Measurements from ENCODE around the gene ANKRD16. TPM values are rescaled to one million over a fixed set of nuclear protein-coding genes. Genes with fewer than 3 reads are reported as not detected.

ANKRD16 gene
- total and polyA plus RNA-seq, 2 of the 13 experiments (the other 11 are each of a cell fraction or from before 2014, with no cell fraction given), result 8.0 to 11.4 TPM

DNA sequence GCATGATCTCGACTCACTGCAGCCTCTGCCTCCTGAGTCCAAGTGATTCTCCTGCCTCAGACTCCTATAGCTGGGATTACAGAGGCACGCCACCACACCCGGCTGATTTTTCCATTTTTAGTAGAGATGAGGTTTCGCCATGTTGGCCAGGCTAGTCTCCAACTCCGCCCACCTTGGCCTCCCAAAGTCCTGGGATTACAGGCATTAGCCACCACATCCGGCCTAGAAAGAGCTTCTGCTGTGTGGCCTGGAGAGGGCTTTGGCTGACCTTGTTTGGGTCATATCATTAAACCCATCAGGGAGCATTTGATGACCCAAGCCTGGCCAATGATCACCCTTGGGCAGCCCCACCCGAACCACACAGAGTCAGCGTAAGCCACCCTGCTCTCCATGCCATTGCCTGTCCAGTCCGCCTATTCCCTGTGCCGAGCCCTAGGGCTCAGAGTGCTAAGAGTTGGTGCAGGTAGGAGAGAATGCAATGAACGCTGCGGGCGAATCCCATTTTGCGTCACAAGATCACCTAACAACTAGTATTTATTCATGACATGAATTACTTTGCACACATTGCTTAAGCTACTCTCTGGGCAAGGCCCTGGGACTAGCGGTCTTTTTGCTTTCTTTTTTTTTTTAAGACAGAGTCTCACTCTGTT, 54.1 kb downstream of the ANKRD16 start:
- Histone ChIP-seq H3K79me2 (ENCODE audit: insufficient read depth, low read length) (no peaks in the 10 kb centered on the region), H3K36me3 (replicated peaks in 1 of 2; ENCODE audit: control insufficient read depth in 1 of 2, insufficient read depth in 2 of 2, low read length in 2 of 2) (no peaks in the 10 kb centered on the region), H2AFZ (ENCODE audit: low read length) (no peak overlapping the region), H3K4me1 (ENCODE audit: insufficient read depth, low read length) (peaks cover 70% of the 10 kb centered on the region), H4K20me1 (ENCODE audit: insufficient read depth, low read length) (no peaks in the 10 kb centered on the region), H3K9me3 (ENCODE audit: low read length) (no peaks in the 10 kb centered on the region), H3K4me2 (ENCODE audit: low read depth, low read length) (peak overlapping the region; percentile 66), H3K27ac (ENCODE audit: extremely low read length, insufficient read depth, low read length) (no peak overlapping the region), H3K27me3 (ENCODE audit: control insufficient read depth in 1 of 2, insufficient read depth in 2 of 2, low read length in 2 of 2) (peaks cover 1 to 9% of the 10 kb centered on the region in 2 experiments; a peak in 2 of 5 replicates), H3K4me3 (replicated peaks in 1 of 3; ENCODE audit: insufficient read depth in 1 of 3, low read depth in 2 of 3, low read length in 3 of 3) (no peak overlapping the region; a peak in 1 of 6 replicates), H3K9ac (ENCODE audit: insufficient read depth, low read depth, low read length) (no peak overlapping the region)
- ATAC-seq (peak; percentile 50), FAIRE-seq (no peak), DNase-seq (ENCODE audit: low spot score) (no peak)
- in situ Hi-C loops (cut with HindIII; ENCODE audit: extremely low pct_ligation_motif_present, low pct_unique_long_range_greater_than_20kb) (no loop called here), intact Hi-C loops (cut with micrococcal nuclease; ENCODE audit: unreplicated experiment) (no loop called here)
- no TSS peak for BruUV-seq (replicated peaks)
- 27% methylated on average over 14 of the region's 15 CpGs for WGBS (ENCODE audit: low lambda C conversion rate)
- CTCF ChIA-PET (ENCODE audit: low intra/inter-chr PET ratio, low total read pairs), result no interaction called here
- POLR2A ChIA-PET, result interaction anchor here (0.9 kb wide), 1 partner anchor 22 kb away, joined by 4 read pairs; the partner anchor contains the start of gene GDI2
- TF ChIP-seq ZNF441 (CRISPR knock-in tag; IDR thresholded peaks at IDR 0.05; ENCODE audit: borderline replicate concordance) (peak; percentile 57; the same call in 1 of the 2 replicates), ETV6 (CRISPR knock-in tag; conservative IDR thresholded peaks at IDR 0.05) (no peak), ZNF644 (CRISPR knock-in tag; IDR thresholded peaks at IDR 0.05; ENCODE audit: low read depth) (peak; percentile 16; the same call in 1 of the 2 replicates), SALL1 (CRISPR knock-in tag; IDR thresholded peaks at IDR 0.05) (peak; percentile 21; the same call in 1 of the 2 replicates), ZNF24 (IDR thresholded peaks at IDR 0.05) (no peak), ZNF460 (CRISPR knock-in tag; IDR thresholded peaks at IDR 0.05; ENCODE audit: borderline replicate concordance) (peak; percentile 72), RFX3 (CRISPR knock-in tag; IDR thresholded peaks at IDR 0.05) (no peak), WIZ (CRISPR knock-in tag; IDR thresholded peaks at IDR 0.05) (no peak), ZNF564 (CRISPR knock-in tag; IDR thresholded peaks at IDR 0.05) (no peak), ZNF768 (CRISPR knock-in tag; IDR thresholded peaks at IDR 0.05) (0 out of 2 replicates have a peak, but pooled peaks have one; percentile 21), SP5 (CRISPR knock-in tag; IDR thresholded peaks at IDR 0.05; ENCODE audit: borderline replicate concordance, low read depth) (peak; percentile 52)
- TF ChIP-seq, protein P1, sequence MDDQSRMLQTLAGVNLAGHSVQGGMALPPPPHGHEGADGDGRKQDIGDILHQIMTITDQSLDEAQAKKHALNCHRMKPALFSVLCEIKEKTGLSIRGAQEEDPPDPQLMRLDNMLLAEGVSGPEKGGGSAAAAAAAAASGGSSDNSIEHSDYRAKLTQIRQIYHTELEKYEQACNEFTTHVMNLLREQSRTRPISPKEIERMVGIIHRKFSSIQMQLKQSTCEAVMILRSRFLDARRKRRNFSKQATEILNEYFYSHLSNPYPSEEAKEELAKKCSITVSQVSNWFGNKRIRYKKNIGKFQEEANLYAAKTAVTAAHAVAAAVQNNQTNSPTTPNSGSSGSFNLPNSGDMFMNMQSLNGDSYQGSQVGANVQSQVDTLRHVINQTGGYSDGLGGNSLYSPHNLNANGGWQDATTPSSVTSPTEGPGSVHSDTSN (CRISPR knock-in tag; IDR thresholded peaks at IDR 0.05; ENCODE audit: borderline replicate concordance), result no peak
- TF ChIP-seq, protein P2, sequence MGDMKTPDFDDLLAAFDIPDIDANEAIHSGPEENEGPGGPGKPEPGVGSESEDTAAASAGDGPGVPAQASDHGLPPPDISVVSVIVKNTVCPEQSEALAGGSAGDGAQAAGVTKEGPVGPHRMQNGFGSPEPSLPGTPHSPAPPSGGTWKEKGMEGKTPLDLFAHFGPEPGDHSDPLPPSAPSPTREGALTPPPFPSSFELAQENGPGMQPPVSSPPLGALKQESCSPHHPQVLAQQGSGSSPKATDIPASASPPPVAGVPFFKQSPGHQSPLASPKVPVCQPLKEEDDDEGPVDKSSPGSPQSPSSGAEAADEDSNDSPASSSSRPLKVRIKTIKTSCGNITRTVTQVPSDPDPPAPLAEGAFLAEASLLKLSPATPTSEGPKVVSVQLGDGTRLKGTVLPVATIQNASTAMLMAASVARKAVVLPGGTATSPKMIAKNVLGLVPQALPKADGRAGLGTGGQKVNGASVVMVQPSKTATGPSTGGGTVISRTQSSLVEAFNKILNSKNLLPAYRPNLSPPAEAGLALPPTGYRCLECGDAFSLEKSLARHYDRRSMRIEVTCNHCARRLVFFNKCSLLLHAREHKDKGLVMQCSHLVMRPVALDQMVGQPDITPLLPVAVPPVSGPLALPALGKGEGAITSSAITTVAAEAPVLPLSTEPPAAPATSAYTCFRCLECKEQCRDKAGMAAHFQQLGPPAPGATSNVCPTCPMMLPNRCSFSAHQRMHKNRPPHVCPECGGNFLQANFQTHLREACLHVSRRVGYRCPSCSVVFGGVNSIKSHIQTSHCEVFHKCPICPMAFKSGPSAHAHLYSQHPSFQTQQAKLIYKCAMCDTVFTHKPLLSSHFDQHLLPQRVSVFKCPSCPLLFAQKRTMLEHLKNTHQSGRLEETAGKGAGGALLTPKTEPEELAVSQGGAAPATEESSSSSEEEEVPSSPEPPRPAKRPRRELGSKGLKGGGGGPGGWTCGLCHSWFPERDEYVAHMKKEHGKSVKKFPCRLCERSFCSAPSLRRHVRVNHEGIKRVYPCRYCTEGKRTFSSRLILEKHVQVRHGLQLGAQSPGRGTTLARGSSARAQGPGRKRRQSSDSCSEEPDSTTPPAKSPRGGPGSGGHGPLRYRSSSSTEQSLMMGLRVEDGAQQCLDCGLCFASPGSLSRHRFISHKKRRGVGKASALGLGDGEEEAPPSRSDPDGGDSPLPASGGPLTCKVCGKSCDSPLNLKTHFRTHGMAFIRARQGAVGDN (CRISPR knock-in tag; IDR thresholded peaks at IDR 0.05), result peak; percentile 17; the same call in 1 of the 2 replicates
- TF ChIP-seq, protein P3, sequence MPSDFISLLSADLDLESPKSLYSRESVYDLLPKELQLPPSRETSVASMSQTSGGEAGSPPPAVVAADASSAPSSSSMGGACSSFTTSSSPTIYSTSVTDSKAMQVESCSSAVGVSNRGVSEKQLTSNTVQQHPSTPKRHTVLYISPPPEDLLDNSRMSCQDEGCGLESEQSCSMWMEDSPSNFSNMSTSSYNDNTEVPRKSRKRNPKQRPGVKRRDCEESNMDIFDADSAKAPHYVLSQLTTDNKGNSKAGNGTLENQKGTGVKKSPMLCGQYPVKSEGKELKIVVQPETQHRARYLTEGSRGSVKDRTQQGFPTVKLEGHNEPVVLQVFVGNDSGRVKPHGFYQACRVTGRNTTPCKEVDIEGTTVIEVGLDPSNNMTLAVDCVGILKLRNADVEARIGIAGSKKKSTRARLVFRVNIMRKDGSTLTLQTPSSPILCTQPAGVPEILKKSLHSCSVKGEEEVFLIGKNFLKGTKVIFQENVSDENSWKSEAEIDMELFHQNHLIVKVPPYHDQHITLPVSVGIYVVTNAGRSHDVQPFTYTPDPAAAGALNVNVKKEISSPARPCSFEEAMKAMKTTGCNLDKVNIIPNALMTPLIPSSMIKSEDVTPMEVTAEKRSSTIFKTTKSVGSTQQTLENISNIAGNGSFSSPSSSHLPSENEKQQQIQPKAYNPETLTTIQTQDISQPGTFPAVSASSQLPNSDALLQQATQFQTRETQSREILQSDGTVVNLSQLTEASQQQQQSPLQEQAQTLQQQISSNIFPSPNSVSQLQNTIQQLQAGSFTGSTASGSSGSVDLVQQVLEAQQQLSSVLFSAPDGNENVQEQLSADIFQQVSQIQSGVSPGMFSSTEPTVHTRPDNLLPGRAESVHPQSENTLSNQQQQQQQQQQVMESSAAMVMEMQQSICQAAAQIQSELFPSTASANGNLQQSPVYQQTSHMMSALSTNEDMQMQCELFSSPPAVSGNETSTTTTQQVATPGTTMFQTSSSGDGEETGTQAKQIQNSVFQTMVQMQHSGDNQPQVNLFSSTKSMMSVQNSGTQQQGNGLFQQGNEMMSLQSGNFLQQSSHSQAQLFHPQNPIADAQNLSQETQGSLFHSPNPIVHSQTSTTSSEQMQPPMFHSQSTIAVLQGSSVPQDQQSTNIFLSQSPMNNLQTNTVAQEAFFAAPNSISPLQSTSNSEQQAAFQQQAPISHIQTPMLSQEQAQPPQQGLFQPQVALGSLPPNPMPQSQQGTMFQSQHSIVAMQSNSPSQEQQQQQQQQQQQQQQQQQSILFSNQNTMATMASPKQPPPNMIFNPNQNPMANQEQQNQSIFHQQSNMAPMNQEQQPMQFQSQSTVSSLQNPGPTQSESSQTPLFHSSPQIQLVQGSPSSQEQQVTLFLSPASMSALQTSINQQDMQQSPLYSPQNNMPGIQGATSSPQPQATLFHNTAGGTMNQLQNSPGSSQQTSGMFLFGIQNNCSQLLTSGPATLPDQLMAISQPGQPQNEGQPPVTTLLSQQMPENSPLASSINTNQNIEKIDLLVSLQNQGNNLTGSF (CRISPR knock-in tag; IDR thresholded peaks at IDR 0.05), result no peak
